ENCODE measurements around the gene FBXO44.

FBXO44 gene

GRCh38 chr1:11640101-11640500 is 14.6 kb upstream of the FBXO44 start:
- no peak for DNase-seq (ENCODE audit: low spot score)

GRCh38 chr1:11640944-11641343 is 13.7 kb upstream of the FBXO44 start:
- no peak for DNase-seq (ENCODE audit: low spot score)

- no peak for DNase-seq (ENCODE audit: low spot score)
These were observed 12.8 kb upstream of the FBXO44 start for GRCh38 chr1:11641776-11642305.

DNA sequence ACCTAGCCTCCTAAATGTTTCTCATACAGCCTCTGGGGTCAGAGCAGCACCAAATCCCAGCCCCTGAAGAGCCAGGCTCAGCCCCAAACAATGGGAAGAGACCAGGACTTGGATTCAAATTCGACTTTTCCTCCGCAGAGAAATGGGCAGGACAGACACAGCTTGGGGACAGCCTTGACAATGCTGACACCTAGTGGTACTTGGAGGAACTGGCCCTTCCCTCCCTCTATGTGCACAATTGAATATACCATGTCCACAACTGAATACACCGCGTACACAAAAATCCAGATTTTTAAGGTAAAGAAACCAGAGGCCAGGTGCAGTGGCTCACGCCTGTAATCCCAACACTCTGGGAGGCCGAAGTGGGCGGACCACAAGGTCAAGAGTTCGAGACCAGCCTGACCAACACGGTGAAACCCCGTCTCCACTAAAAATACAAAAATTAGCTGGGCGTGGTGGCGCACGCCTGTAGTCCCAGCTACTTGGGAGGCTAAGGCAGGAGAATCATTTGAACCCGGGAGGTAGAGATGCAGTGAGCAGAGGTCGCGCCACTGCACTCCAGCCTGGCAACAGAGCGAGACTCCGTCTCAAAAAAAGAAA is 12.2 kb upstream of the FBXO44 start:
- DNase-seq (ENCODE audit: low spot score) = peak; percentile 71

DNA sequence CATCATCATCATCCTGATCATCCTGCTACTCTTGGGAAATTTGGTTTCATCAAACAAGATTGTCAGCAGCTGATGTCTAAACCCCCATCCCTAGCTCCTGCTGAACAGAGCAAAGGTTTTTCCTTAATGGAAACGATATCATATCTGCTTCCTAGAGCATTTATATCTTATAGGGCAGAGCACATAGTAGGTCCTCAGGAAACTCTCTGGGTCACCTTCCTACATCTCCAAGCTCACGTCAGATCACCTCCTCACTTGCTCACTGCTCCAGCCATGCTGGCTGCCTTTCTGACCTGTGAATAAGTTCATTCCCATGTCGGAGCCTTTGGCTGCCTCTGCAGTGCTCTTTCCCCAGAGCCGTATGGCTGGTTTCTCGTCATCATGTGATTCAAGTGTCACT is 10.9 kb upstream of the FBXO44 start:
- no peak for DNase-seq (ENCODE audit: low spot score)

GRCh38 chr1:11645270-11645669 is 9.4 kb upstream of the FBXO44 start:
- no peak for DNase-seq (ENCODE audit: low spot score)

GRCh38 chr1:11645670-11646265 is 8.9 kb upstream of the FBXO44 start:
- DNase-seq (ENCODE audit: low spot score) = peak; percentile 75

DNA sequence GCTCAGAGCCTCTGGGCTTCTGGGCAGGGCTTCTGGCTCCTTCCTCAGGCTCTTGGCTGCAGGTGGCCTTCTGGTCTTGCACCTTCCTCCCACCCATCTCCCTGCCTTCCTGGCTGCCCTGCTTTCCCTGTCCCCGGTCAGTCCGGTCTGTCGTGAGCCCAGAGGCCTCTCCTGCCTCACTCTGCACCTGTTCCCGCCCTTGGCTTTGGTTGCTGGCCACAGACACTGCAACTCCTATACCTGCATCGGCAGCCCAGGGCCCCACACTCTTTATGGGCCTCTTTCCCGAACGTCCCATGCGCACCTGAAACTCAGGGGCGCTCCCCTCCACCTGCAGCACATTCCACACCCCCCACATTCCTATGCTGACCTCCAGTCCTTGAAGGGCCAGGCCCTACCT is 8.4 kb upstream of the FBXO44 start:
- DNase-seq (ENCODE audit: low spot score) = no peak

DNA sequence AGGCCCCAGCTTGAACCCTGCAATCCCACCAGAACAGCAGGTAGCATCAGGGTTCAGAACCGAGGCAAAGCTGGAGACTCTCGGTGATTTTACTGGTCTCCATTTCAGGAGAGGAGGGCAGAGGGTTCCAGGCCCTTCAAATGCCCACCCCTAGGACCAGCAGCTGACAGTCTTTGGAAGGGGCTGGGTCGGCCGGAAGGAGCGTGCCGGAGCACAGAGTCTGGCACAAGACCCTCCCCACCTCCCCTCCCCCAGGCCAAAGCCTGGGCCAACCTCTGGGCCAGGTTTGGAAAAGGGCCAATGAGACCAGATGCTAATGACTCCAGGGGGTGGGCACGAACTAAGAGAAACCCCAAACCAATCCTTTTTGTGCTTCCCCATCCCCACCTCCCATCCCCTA is 7.3 kb upstream of the FBXO44 start:
- no peak for DNase-seq (ENCODE audit: low spot score)

DNA sequence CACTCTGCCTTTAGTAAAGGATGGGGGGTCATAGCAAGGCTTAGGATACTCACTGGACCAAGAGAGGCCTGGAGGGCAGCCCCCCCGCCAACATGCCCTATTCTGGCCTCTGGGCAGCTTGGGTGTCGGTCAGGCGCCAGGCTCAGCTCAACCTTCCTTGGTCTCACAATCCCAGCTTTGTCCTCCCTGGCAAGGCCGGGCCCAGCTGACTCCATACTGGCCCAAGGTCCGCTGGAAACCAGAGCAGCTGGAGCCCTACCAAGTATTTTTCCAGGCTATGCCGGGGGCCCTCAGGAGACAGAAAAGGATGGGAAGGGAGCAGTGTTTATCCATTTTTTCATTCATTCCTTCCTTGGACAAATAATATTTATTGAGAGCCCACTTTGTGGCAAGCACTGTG is 6.6 kb upstream of the FBXO44 start:
- DNase-seq (ENCODE audit: low spot score) = no peak

GRCh38 chr1:11648732-11649158 is 5.9 kb upstream of the FBXO44 start:
- DNase-seq (ENCODE audit: low spot score) = peak; percentile 26

GRCh38 chr1:11649237-11649623 is 5.4 kb upstream of the FBXO44 start:
- DNase-seq (ENCODE audit: low spot score) = no peak

DNA sequence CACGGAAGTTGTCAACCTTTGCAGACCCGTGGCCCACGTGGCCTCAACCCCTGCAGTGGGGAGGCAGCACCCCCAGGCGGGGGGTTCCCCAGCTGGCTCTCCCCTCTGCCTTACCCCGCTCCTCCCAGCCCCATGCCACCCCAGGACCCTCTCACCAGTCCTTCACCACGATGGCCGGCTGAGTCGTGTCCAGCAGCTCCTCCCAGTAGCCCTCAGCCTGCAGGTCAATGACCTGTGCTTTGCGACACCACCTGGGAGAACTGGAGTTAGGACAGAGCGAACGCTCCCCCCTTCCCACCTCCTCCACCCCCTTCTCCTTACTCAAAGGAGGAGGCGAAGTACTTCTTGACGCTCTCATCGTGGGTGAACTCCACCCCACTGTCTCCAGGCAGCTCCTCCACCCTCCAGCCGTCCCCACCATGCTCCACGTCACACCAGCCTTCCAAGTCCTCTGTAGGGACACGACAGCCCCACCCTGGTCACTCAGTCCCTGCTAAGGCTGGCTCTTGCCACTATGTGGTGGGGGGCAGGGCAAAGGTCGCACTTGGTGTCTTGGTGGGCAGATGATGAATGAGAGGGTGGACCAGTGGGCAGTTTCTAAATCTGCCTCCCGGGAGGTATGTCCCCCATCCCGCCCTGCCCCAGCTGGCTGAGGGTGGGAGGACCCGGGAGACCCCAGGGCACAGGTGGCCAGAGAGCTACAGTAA is 4.9 kb upstream of the FBXO44 start:
- no peak for DNase-seq (ENCODE audit: low spot score)

DNA sequence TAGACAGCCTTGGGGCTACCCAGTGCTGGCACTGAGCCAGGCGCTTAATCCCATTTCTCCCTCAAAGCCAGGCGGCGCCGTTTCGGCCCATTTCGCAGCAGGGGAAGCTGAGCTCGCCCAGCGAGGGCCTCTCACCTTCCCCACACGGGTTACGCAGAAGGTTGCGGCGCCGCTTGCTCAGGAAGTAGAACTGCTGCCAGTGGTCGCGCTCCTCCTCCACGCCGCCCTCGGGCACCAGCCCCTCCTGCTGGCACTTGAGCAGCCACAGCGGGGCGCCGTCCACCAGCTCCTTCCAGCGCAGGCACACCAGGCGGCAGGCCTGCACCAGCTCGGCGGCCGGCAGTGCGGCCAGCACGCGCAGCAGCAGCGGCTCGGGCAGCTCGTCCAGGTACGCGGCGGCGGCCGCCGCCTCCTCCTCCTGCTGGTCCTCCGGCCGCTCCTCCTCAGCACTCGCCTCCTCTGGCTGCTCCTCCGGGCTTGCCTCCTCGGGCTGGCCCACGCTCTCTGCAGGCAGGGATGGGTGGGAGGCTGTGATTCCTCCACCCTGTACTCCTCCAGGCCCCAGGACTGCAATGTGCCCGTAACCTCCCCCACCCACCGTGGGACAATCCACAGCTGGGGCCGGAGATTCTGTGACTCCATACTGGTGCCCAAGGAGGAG is 4.2 kb upstream of the FBXO44 start:
- DNase-seq (ENCODE audit: low spot score) = peak; percentile 28

DNA sequence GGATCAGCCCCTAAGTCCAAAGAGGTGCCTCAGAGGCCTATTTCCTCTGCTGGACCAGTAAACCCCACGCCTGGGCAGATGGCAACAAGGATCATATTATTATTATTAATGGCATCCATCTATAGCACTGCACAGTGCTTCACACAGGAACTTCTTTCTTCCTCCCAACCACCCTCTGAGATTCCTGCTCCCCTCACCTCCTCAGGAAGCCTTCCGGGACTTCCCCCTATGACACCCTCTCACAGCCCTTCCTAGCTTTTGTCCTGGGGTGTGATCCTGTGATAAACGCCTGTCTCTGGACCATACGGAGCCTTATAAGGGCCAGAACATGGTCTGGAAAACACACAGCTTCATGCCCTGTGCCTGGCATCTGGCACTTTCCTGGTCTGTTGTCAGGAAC is 3.7 kb upstream of the FBXO44 start:
- DNase-seq (ENCODE audit: low spot score) = no peak

DNA sequence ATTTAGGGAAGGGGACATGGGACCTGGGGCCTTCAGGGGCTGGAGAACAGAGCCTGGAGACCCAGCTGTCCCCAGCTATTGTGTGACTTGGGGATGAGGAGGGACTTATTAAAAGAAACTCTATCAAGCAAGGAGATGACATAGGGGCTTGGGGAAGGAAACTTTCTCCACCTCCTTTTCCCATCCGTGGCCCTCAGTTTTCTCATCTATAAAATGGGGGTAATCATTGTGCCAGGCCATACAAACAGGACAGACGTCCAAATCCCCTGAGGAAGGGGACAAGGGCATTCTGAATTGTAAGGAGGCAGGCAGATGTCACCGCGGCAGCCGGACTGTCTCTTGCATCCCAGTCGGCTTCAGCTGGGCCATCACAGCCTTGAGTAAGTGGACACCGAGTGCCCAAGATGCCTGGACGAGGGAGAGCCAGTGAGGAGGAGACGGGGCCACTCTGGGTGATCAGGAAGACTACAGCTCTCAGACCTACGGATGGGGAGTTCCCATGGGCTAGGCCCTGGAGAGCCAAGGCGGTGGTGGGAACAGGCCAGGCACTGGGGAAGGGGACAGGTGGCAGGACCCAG is 2.4 kb upstream of the FBXO44 start:
- no peak for DNase-seq (ENCODE audit: low spot score)

DNA sequence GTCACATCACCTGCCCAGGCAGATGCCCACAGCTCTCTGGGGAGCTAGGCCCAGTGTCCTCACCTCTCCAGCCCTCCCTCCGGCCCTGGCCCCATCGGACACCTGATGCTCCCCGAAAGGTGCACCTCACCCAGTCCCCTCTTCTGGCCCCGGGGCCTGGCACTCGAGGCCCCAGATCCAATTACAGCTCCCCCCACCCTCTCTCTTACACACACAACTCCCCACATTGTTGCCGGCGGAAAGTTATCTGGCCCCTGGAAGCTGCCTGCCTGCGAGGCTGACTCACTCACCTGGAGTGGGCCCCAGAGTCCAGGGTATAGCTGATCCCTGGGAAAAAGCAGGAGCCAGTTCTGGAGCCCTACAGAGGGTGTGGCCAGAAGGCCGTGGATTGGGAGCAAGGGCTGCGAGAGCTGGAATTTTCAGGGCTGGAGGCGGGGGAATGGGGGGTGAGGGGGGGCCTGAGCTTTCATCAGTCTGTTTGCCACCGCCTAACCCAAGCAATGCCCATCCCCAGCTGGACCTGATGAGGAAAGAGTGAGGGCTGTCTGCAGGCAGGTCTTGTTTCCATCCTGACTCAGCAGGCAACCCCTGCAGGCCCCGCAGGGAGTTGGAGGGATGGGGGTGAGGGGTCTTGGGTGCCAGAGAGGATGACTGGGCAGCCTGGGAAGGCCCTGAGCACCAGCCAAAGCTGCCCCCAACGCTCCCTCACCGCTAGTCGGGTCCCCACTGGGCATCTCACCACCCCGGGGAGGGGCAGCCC is 1.4 kb upstream of the FBXO44 start:
- DNase-seq (ENCODE audit: low spot score) = no peak

DNA sequence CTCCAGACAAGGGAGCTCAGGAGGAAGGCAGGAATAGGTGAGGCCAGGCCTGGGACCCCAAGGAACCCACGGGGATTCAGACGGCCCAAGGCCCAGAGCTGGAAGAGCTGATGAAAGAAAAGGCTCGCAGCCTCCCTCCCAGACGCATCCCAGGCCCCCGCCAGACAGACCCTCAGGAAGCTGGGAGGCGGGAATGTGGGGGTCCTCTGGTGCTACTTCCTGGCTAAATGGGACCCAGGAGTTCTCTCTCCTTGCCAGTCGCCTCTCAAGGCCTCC is 878 bp upstream of the FBXO44 start:
- DNase-seq (ENCODE audit: low spot score) = no peak

DNA sequence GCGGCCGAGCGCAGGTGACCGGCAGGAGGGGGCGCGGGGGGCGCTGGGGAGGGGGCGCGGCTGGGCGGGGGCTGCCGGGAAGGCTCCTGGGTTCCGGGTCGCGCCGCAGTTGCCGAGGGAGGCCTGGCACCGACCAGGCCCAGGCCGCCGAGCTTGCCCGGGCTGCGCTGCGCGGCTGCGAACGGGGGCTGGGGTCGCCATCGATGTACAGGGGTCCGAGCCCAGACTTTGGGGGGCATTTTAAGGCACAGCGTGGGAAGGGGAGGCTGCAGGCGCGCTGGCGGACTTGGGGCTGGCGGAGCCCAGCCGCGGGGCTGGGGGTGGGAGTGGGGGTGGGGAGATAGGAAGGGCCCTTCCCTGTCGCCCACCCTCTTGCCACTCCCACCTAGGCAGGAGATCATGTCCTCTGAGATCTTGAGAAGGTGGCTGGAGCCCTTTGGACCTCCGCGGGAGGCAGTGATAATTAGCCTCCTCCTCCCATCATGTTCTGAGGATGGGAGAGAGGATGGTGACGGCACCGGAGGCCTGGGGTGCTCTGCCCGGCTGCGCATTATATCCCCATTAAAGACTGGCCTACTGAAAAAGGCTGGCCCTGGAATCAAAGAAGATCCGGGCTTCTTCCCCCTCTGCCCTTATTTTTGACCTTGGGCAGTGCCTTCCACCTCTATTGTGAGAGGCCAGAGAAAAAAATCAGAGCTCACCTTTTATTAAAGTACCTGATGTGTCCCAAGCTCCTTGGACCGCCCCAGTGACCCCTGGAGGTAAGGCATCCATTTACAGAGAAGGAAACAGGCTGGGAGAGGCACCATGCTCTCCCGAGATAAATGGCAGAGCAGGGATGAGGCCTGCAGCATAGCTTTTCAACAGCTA is 497 bp downstream of the FBXO44 start:
- DNase-seq (ENCODE audit: low spot score) = no peak

DNA sequence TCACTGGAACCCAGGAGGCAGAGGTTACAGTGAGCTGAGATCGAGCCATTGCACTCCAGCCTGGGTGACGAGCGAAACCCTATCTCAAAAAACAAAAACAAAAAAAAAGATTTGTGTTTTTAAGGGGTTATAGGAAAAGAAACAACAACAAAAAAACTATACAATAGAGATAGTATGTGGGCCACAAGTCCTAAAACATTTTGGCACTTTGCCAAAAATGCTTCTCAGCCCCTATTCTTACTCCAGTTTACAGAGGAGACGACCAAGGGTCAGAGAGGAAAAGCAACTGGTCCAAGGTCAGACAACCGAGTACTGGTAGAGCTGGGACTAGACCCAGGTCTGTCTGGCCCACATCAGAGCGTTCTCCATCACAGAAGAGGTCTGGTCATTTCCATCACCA is 3.0 kb downstream of the FBXO44 start:
- DNase-seq (ENCODE audit: low spot score) = no peak

DNA sequence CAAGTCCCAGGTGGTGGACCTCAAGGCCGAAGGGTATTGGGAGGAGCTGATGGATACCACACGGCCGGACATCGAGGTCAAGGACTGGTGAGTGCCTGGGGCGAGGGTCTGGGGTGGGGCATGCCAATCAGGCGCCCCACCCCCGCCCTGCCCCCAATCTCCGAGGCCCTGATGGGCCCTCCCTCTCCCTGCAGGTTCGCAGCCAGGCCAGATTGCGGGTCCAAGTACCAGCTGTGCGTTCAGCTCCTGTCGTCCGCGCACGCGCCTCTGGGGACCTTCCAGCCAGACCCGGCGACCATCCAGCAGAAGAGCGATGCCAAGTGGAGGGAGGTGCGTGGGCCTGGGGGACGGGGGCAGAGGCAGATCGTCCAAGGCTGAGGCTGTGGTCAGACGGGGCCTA is 3.9 kb downstream of the FBXO44 start:
- no peak for DNase-seq (ENCODE audit: low spot score)

All from hematopoietic multipotent progenitor cell treated with erythropoietin and hydrocortisone succinate and interleukin-3 and kit ligand, for 15 days (in vitro differentiated cells).